ENCODE measurements around the gene AOPEP.

DNA sequence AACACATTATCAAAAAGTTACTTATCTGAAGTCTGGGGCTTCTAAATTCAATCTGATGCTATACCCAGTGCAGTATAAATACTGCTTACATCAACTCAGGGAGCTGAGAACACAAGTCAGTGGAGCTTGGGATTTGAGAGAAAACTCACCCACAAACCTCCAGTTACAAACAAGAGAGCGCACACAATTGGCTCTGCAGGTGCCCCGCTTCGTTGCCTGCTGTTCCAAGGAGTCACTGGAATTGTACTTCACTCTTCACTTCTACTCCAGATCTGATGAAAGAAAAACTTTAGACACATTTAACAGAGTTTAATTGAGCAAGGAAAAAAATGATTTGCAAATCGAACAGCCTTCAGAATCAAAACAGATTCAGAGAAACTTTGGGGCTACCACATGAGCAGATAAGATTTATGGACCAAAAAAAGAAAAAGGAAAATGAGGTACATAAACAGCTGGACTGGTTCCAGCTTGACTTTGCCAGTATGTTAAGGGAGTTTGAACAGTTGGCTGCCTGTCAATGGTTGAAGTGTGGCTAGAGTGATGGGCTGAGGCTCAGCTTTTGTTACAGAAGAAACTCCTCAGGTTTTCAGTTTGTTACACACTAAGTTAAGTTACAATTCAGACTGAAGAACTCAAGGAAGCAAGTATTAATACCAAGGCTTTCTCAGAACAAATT, 156.6 kb downstream of the AOPEP start:
- TF ChIP-seq, protein P1, sequence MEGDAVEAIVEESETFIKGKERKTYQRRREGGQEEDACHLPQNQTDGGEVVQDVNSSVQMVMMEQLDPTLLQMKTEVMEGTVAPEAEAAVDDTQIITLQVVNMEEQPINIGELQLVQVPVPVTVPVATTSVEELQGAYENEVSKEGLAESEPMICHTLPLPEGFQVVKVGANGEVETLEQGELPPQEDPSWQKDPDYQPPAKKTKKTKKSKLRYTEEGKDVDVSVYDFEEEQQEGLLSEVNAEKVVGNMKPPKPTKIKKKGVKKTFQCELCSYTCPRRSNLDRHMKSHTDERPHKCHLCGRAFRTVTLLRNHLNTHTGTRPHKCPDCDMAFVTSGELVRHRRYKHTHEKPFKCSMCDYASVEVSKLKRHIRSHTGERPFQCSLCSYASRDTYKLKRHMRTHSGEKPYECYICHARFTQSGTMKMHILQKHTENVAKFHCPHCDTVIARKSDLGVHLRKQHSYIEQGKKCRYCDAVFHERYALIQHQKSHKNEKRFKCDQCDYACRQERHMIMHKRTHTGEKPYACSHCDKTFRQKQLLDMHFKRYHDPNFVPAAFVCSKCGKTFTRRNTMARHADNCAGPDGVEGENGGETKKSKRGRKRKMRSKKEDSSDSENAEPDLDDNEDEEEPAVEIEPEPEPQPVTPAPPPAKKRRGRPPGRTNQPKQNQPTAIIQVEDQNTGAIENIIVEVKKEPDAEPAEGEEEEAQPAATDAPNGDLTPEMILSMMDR (IDR thresholded peaks at IDR 0.05; ENCODE audit: low read depth, low read length) = no peak
- TF ChIP-seq EZH2phosphoT487 (IDR thresholded peaks at IDR 0.05; ENCODE audit: low read depth) = no peak

Data from OCI-LY3 (cell line).